Measurements from ENCODE around the gene RDH13.

GRCh38 chr19:55080121-55080967, 17.4 kb upstream of the RDH13 start:
- TF ChIP-seq CTCF (IDR thresholded peaks at IDR 0.05; ENCODE audit: low read depth, low read length, missing input control) (no peak), TAF1 (conservative IDR thresholded peaks at IDR 0.05) (no peak)
